CD4-positive, alpha-beta T cell (primary cell): Measurements from ENCODE around the gene SMIM34. TPM values are rescaled to one million over a fixed set of nuclear protein-coding genes. Genes with fewer than 3 reads are reported as not detected.
"Not testable (repeated sequence)": the region's sequence is repeated elsewhere in the genome, so short reads cannot be mapped to it uniquely, and the experiment has no call there.

Source experiments
- ATAC-seq: fragments of 200-7000 bp; cut with Tn5 transposase; one replicate; pipeline ENCODE4 v1.10.0; 2022; ENCODE audit warnings: mild to moderate bottlenecking; ENCODE audit not compliant: poor library complexity
- CTCF ChIA-PET: fragments of 350-600 bp; sonication (Branson Sonifier 250); formaldehyde crosslinking; loops from one replicate; lab custom pipeline; 2021; ENCODE audit warnings: antibody characterized with exemption, inconsistent platforms; lab: Charles Lee
- POLR2A ChIA-PET: fragments of 350-600 bp; sonication (Branson Sonifier 250); formaldehyde crosslinking; loops from one replicate; lab custom pipeline; 2021; ENCODE audit warnings: antibody characterized with exemption, inconsistent platforms; lab: Charles Lee
- DNase-seq, 14 experiments: peaks; one replicate each; pipeline ENCODE4 v3.0.0-alpha.2; 2013 to 2020; ENCODE audit warnings: mixed read lengths in 2 of 14
- H3K27ac ChIP-seq, 2 donors: one replicate each; pipeline versions ENCODE4 v1.5.1 to v1.7.0; 2013; ENCODE audit warnings: low read length in 2 of 2, low read depth in 1 of 2, mild to moderate bottlenecking in 1 of 2
- H3K27me3 ChIP-seq, 2 experiments: 1 replicate in 1 of 2; 2 replicates in 1 of 2; pipeline versions ENCODE4 v1.6.1 to v1.7.0; 2013; ENCODE audit warnings: low read length in 2 of 2, control low read depth in 1 of 2, mild to moderate bottlenecking in 1 of 2, moderate library complexity in 1 of 2; ENCODE audit not compliant: insufficient read depth in 2 of 2, control insufficient read depth in 1 of 2
- H3K36me3 ChIP-seq: one replicate; pipeline ENCODE4 v1.6.1; 2013; ENCODE audit warnings: low read length, control low read depth; ENCODE audit not compliant: insufficient read depth
- H3K4me1 ChIP-seq: one replicate; pipeline ENCODE4 v1.6.1; 2013; ENCODE audit warnings: low read length, control low read depth; ENCODE audit not compliant: insufficient read depth
- H3K4me3 ChIP-seq: one replicate; pipeline ENCODE4 v1.5.1; 2013; ENCODE audit warnings: mild to moderate bottlenecking, low read length, moderate library complexity
- H3K9me3 ChIP-seq, 2 experiments: 1 replicate in 1 of 2; 2 replicates in 1 of 2; pipeline versions ENCODE4 v1.6.1 to v1.7.0; 2013; ENCODE audit warnings: low read length in 2 of 2, mild to moderate bottlenecking in 2 of 2, control low read depth in 1 of 2, moderate library complexity in 1 of 2; ENCODE audit not compliant: control insufficient read depth in 1 of 2, insufficient read depth in 1 of 2
- H3K27ac Mint-ChIP-seq: one replicate; pipeline ENCODE4 v1.8.0; 2020; ENCODE audit warnings: mixed read lengths
- H3K27me3 Mint-ChIP-seq: one replicate; pipeline ENCODE4 v1.8.0; 2021; ENCODE audit warnings: mixed read lengths
- H3K36me3 Mint-ChIP-seq: one replicate; pipeline ENCODE4 v1.8.0; 2021; ENCODE audit warnings: low read depth, mixed read lengths
- H3K4me1 Mint-ChIP-seq: one replicate; pipeline ENCODE4 v1.8.0; 2021; ENCODE audit warnings: low read depth, mixed read lengths
- H3K4me3 Mint-ChIP-seq: one replicate; pipeline ENCODE4 v1.8.0; 2020; ENCODE audit warnings: mild to moderate bottlenecking, mixed read lengths
- H3K9me3 Mint-ChIP-seq: one replicate; pipeline ENCODE4 v1.8.0; 2020; ENCODE audit warnings: mixed read lengths
- intact Hi-C, 2 experiments: fragments of 100-400 bp; cut with DNase I in 1 of 2; cut with micrococcal nuclease in 1 of 2; formaldehyde crosslinking; loops; one replicate each; pipeline versions ENCODE4 v1.15.1 to v1.9.0; 2023 to 2025; cut with DNase I, micrococcal nuclease
- polyA plus RNA-seq, 2 donors: library from polyadenylated mRNA; unstranded; fragments of 120-200 nt; gene quantifications; one replicate each; pipeline ENCODE4 v1.2.1, GENCODE V29; 2013
- total RNA-seq, 174 experiments: library from RNA in 2 of 174; stranded (reverse) in 2 of 174; gene quantifications; one replicate each; pipeline ENCODE4 v1.2.3 and lab custom pipeline; 2021 to 2026

The SMIM34 gene
- total RNA-seq (not detected), total RNA-seq (lab: John Stamatoyannopoulos, UW) (0 reads per million in 172 experiments)
- polyA plus RNA-seq (2013, experiment 1 of 2), result not detected
- polyA plus RNA-seq (2013, experiment 2 of 2), result not detected

GRCh38 chr21:34423805-34424204 lies at the start of gene SMIM34:
Gene SMIM34, minus strand, starts transcription at chr21:34423951. Its CDS starts 112 bp downstream, at chr21:34423839.
- H3K4me1 ChIP-seq, H3K27ac Mint-ChIP-seq, H3K27me3 Mint-ChIP-seq, H3K4me3 Mint-ChIP-seq, H3K4me3 ChIP-seq, CTCF ChIA-PET, ATAC-seq, H3K4me1 Mint-ChIP-seq, intact Hi-C loops, H3K27ac ChIP-seq, H3K9me3 ChIP-seq, H3K27me3 ChIP-seq, H3K9me3 Mint-ChIP-seq, DNase-seq, POLR2A ChIA-PET, H3K36me3 ChIP-seq, H3K36me3 Mint-ChIP-seq: not testable (repeated sequence)

GRCh38 chr21:34467333-34467732 lies 43.6 kb upstream of the SMIM34 start:
- H3K9me3 ChIP-seq, H3K27me3 ChIP-seq, CTCF ChIA-PET, intact Hi-C loops, H3K4me3 ChIP-seq, H3K4me1 Mint-ChIP-seq, H3K36me3 Mint-ChIP-seq, H3K9me3 Mint-ChIP-seq, POLR2A ChIA-PET, H3K27me3 Mint-ChIP-seq, H3K27ac Mint-ChIP-seq, H3K4me3 Mint-ChIP-seq, ATAC-seq, H3K27ac ChIP-seq, H3K4me1 ChIP-seq, H3K36me3 ChIP-seq, DNase-seq: not testable (repeated sequence)

- ATAC-seq, CTCF ChIA-PET, H3K4me3 Mint-ChIP-seq, H3K27me3 ChIP-seq, H3K27ac Mint-ChIP-seq, H3K4me1 ChIP-seq, H3K27ac ChIP-seq, H3K36me3 ChIP-seq, POLR2A ChIA-PET, H3K9me3 Mint-ChIP-seq, H3K4me1 Mint-ChIP-seq, H3K27me3 Mint-ChIP-seq, H3K36me3 Mint-ChIP-seq, H3K9me3 ChIP-seq, DNase-seq, H3K4me3 ChIP-seq, intact Hi-C loops: not testable (repeated sequence)
Observed at GRCh38 chr21:34459426-34459825, 35.7 kb upstream of the SMIM34 start.

- H3K4me3 ChIP-seq, H3K27ac Mint-ChIP-seq, H3K9me3 Mint-ChIP-seq, H3K27me3 Mint-ChIP-seq, DNase-seq, CTCF ChIA-PET, POLR2A ChIA-PET, H3K27ac ChIP-seq, H3K9me3 ChIP-seq, H3K27me3 ChIP-seq, H3K4me1 Mint-ChIP-seq, H3K4me1 ChIP-seq, ATAC-seq, H3K36me3 ChIP-seq, intact Hi-C loops, H3K36me3 Mint-ChIP-seq, H3K4me3 Mint-ChIP-seq: not testable (repeated sequence)
Observed at GRCh38 chr21:34458266-34458665, 34.5 kb upstream of the SMIM34 start.

GRCh38 chr21:34456180-34456579 lies 32.4 kb upstream of the SMIM34 start:
- H3K4me1 ChIP-seq, POLR2A ChIA-PET, intact Hi-C loops, ATAC-seq, H3K4me3 Mint-ChIP-seq, H3K27ac ChIP-seq, H3K27ac Mint-ChIP-seq, H3K36me3 ChIP-seq, H3K27me3 Mint-ChIP-seq, H3K36me3 Mint-ChIP-seq, CTCF ChIA-PET, H3K4me1 Mint-ChIP-seq, H3K9me3 Mint-ChIP-seq, H3K4me3 ChIP-seq, H3K27me3 ChIP-seq, DNase-seq, H3K9me3 ChIP-seq: not testable (repeated sequence)

GRCh38 chr21:34455628-34456027 lies 31.9 kb upstream of the SMIM34 start:
- H3K9me3 Mint-ChIP-seq, H3K4me1 Mint-ChIP-seq, H3K4me3 ChIP-seq, H3K4me1 ChIP-seq, POLR2A ChIA-PET, H3K9me3 ChIP-seq, H3K27ac ChIP-seq, H3K36me3 ChIP-seq, H3K4me3 Mint-ChIP-seq, H3K27me3 Mint-ChIP-seq, DNase-seq, H3K27ac Mint-ChIP-seq, CTCF ChIA-PET, intact Hi-C loops, ATAC-seq, H3K36me3 Mint-ChIP-seq, H3K27me3 ChIP-seq: not testable (repeated sequence)

- H3K9me3 Mint-ChIP-seq, ATAC-seq, H3K36me3 ChIP-seq, CTCF ChIA-PET, H3K4me3 ChIP-seq, intact Hi-C loops, DNase-seq, H3K4me1 ChIP-seq, H3K36me3 Mint-ChIP-seq, H3K4me1 Mint-ChIP-seq, H3K4me3 Mint-ChIP-seq, H3K27ac Mint-ChIP-seq, POLR2A ChIA-PET, H3K27me3 ChIP-seq, H3K27ac ChIP-seq, H3K9me3 ChIP-seq, H3K27me3 Mint-ChIP-seq: not testable (repeated sequence)
Observed at GRCh38 chr21:34447018-34447417, 23.3 kb upstream of the SMIM34 start.
